Progenitor cell of endocrine pancreas (in vitro differentiated cells): ENCODE data around the gene NOD1. TPM values are rescaled to one million over a fixed set of nuclear protein-coding genes. Genes with fewer than 3 reads are reported as not detected.

ENCODE experiments used
- DNase-seq: peaks from one replicate; pipeline ENCODE4 v3.0.0; 2021; ENCODE audit warnings: low spot score; ENCODE audit not compliant: unreplicated experiment
- H3K27ac Mint-ChIP-seq: 2 replicates; pipeline ENCODE4 v1.8.0; 2021; ENCODE audit warnings: mild to moderate bottlenecking, moderate library complexity, mixed read lengths
- H3K27me3 Mint-ChIP-seq: 2 replicates; pipeline ENCODE4 v1.8.0; 2021; ENCODE audit warnings: mixed read lengths
- H3K36me3 Mint-ChIP-seq: 2 replicates; pipeline ENCODE4 v1.8.0; 2022; ENCODE audit warnings: mixed read lengths; ENCODE audit not compliant: insufficient read depth
- H3K4me1 Mint-ChIP-seq: 2 replicates; pipeline ENCODE4 v1.8.0; 2021; ENCODE audit warnings: low read depth, mixed read lengths
- H3K4me3 Mint-ChIP-seq: 2 replicates; pipeline ENCODE4 v1.8.0; 2021; ENCODE audit warnings: low read depth, mild to moderate bottlenecking, moderate library complexity, mixed read lengths
- H3K9me3 Mint-ChIP-seq: 2 replicates; pipeline ENCODE4 v1.8.0; 2021; ENCODE audit warnings: low read depth, mixed read lengths
- CTCF ChIP-seq: fragments of 200-600 bp; sonication (generic); IDR thresholded peaks from one replicate; pipeline ENCODE4 v1.5.0; 2021; ENCODE audit warnings: antibody characterized with exemption, mild to moderate bottlenecking; ENCODE audit not compliant: unreplicated experiment
- total RNA-seq: library from RNA; stranded (reverse); gene quantifications from 2 replicates; pipeline ENCODE4 v1.2.1, GENCODE V29; 2021

The NOD1 gene
- total RNA-seq, 1 donor from 2014 or later = 2.9 TPM

- peaks cover 7% of the 10 kb centered on the region for H3K4me1 Mint-ChIP-seq
- no peak for DNase-seq
- H3K4me3 Mint-ChIP-seq = no peak overlapping the region
- H3K36me3 Mint-ChIP-seq = peaks cover 3% of the 10 kb centered on the region
- no peaks in the 10 kb centered on the region for H3K27me3 Mint-ChIP-seq
- no peak overlapping the region for H3K27ac Mint-ChIP-seq
- no peak for TF ChIP-seq CTCF
- no peaks in the 10 kb centered on the region for H3K9me3 Mint-ChIP-seq
Observed at GRCh38 chr7:30405179-30405578, 73.4 kb downstream of the NOD1 start.

DNA sequence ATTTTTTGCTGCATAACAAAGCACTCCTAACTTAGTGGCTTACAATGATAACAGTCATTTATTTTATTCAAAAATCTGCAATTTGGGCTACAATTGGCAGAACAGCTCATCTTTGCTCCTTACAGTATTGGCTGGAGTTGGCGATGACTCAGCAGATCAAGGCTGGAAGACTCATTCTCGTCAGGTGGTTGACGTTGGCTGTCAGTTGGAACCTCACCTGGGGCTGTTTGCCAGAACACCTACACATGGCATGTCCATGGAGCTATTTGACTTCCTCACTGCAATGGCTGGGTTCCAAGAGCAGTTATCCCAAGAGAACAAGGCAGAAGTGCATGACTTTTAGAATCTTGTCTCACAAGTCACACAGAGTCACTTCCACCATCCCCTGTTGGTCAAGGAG lies 75.1 kb downstream of the NOD1 start:
- no peaks in the 10 kb centered on the region for H3K27me3 Mint-ChIP-seq
- no peak for DNase-seq
- no peak for TF ChIP-seq CTCF
- H3K4me1 Mint-ChIP-seq = peaks cover 7% of the 10 kb centered on the region
- no peak overlapping the region for H3K27ac Mint-ChIP-seq
- H3K36me3 Mint-ChIP-seq = peaks cover 3% of the 10 kb centered on the region
- no peaks in the 10 kb centered on the region for H3K9me3 Mint-ChIP-seq
- H3K4me3 Mint-ChIP-seq = no peak overlapping the region

DNA sequence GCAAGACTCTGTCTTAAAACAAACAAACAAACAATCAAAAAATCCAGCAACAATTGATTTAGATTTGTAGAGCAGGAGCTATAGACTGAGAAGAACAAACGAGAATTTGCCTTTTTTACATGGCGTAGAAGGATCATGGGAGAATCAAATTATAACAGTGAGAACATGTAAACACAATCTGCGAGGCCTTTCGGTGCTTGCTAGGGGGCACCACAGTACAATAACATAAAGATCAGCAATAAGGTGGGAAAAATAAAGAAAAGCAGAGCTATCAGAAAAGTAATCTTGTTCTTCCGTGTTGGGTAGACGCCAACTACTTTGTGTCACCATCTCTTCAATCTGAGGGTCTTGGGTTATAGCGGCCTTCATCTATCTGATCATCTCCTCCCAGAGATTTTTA lies 82.2 kb downstream of the NOD1 start:
- DNase-seq = no peak
- H3K4me3 Mint-ChIP-seq = no peak overlapping the region
- no peak overlapping the region for H3K27ac Mint-ChIP-seq
- no peaks in the 10 kb centered on the region for H3K9me3 Mint-ChIP-seq
- no peak for TF ChIP-seq CTCF
- no peaks in the 10 kb centered on the region for H3K4me1 Mint-ChIP-seq
- H3K36me3 Mint-ChIP-seq = peaks cover 2% of the 10 kb centered on the region
- H3K27me3 Mint-ChIP-seq = no peaks in the 10 kb centered on the region

- TF ChIP-seq CTCF = no peak
- Mint-ChIP-seq H3K36me3 (peaks cover 2% of the 10 kb centered on the region), H3K27ac (no peak overlapping the region), H3K4me3 (no peak overlapping the region), H3K9me3 (no peaks in the 10 kb centered on the region), H3K4me1 (no peaks in the 10 kb centered on the region), H3K27me3 (no peaks in the 10 kb centered on the region)
- DNase-seq = no peak
Observed at GRCh38 chr7:30395676-30396075, 82.9 kb downstream of the NOD1 start.

DNA sequence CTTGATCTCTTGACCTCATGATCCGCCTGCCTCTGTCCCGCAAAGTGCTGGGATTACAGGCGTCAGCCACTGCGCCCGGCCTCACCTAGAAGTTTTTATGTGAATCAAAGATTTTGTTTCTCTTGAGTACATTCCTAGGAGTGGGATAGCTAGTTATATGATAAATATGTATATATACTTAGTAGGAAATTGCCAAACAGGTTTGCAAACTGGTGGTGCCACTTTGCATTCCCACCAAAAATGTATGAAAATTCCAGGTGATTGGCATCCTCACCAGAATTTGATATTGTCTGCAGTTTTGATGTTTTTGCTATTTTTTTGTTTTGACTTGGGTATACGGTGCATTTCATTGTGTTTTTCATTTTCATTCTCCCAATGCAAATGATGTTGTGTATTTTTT lies 86.8 kb downstream of the NOD1 start:
- no peak overlapping the region for H3K4me3 Mint-ChIP-seq
- no peak for TF ChIP-seq CTCF
- no peaks in the 10 kb centered on the region for H3K4me1 Mint-ChIP-seq
- DNase-seq = no peak
- H3K27ac Mint-ChIP-seq = no peak overlapping the region
- H3K9me3 Mint-ChIP-seq = no peaks in the 10 kb centered on the region
- H3K27me3 Mint-ChIP-seq = no peaks in the 10 kb centered on the region
- H3K36me3 Mint-ChIP-seq = peaks cover 4% of the 10 kb centered on the region
